ENCODE measurements around the gene ZMYM4.

DNA sequence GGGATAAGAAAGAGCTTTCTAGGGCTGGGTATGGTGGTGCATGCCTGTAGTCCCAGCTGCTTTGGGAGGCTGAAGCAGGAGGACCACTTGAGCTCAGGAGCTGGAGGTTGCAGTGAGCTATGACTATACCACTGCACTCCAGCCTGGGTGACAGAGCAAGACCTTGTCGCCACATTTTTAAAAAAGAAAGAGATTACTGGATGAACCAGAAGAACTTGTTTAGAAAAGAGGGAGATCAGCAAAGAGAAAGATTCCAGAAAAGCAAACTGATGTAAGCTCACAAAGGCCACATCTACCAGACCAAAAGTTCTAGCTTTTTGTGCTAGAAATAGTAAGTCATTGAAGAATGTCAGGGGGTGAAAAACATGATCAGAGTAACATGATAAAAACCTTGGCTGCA lies 171.1 kb downstream of the ZMYM4 start:
- TF ChIP-seq EZH2 (IDR thresholded peaks at IDR 0.05; ENCODE audit: insufficient read depth, poor library complexity, severe bottlenecking) = no peak
- no peak for TF ChIP-seq EZH2phosphoT487 (IDR thresholded peaks at IDR 0.05; ENCODE audit: insufficient read depth, low read depth)

Data from GM23248 (cell line).